Measurements from ENCODE around the gene DGKH. TPM values are rescaled to one million over a fixed set of nuclear protein-coding genes. Genes with fewer than 3 reads are reported as not detected.

The DGKH gene
- total RNA-seq, 2 experiments from 2014 or later, result 8.9 to 11.6 TPM

DNA sequence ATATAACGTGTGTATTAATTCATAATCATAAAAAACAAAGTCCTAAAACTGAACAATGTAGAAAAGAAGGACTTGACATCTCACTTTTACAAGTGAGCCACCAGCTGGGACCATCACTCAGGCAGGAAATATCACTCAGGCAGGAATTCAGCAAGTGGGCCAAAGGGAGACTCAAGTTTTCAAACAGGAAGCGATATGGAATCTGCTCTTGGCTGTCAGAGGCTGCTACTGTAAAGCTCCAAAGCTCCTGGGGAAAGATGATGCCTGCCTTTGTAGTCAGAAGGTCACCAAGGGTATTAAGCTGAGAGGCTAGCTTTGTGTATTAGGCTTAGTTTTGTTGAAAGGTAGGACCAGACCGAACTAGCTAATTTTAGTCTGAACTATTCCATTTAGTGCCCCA, 218.0 kb downstream of the DGKH start:
- Mint-ChIP-seq H3K4me1 (ENCODE audit: low read depth) (peaks cover 12% of the 10 kb centered on the region), H3K27ac (no peak overlapping the region), H3K4me3 (no peak overlapping the region), H3K36me3 (no peaks in the 10 kb centered on the region), H3K27me3 (no peaks in the 10 kb centered on the region), H3K9me3 (no peaks in the 10 kb centered on the region)
- DNase-seq, result no peak
- POLR2A ChIA-PET, result no interaction called here
- intact Hi-C loops (cut with micrococcal nuclease), result no loop called here
- CTCF ChIA-PET, result interaction anchor here (1.1 kb wide), 1 partner anchor 199 kb away, joined by 3 read pairs; no protein-coding TSS in a partner anchor

DNA sequence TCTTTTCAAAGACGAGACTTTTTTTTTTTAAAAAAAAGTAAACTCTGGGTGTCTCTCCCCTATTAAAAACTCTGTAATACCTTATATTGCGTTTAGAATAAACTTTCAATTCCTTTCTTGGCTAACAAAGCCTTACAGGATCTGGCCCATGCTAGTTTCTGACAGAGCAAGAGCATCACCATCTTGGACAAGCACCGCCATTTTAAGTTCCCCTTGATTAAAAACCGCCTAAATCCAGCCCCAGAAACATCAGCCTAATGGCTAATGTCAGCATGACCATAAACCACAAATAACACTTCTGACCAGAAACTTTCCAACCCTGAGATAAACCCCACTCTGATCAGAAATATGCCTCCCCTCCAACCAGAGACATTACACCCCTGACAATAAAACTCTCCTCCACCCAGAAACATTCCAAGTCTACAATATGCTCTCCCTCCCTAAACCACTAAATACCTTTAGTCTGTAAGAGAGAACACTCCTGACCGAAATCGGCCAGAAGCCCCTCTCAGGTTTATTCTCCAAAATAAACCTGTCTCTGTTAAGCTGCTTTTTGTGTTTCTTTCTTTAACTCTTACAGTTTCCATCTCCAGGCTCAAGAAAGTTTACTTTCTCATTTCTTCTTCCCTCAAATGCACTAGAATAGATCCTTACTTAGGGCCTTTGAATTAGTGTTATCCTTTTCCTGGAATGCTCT, 221.9 kb downstream of the DGKH start:
- no peaks in the 10 kb centered on the region for H3K27me3 Mint-ChIP-seq
- ChIA-PET POLR2A (interaction anchor here (3.0 to 6.2 kb wide), 2 partner anchors 125 to 227 kb away, joined by 16 to 88 read pairs; no protein-coding TSS in a partner anchor), CTCF (no interaction called here)
- H3K36me3 Mint-ChIP-seq, result peaks cover 2% of the 10 kb centered on the region
- peaks cover 34% of the 10 kb centered on the region for H3K4me1 Mint-ChIP-seq (ENCODE audit: low read depth)
- DNase-seq, result no peak
- intact Hi-C loops (cut with micrococcal nuclease), result loop anchor here (2.0 to 10.0 kb wide), 5 partner anchors 223 to 960 kb away; partner anchors contain the start of genes DGKH, EPSTI1, NAA16 and TNFSF11
- peak overlapping the region; percentile 98 for H3K4me3 Mint-ChIP-seq
- no peaks in the 10 kb centered on the region for H3K9me3 Mint-ChIP-seq
- peak overlapping the region; percentile 98 for H3K27ac Mint-ChIP-seq

DNA sequence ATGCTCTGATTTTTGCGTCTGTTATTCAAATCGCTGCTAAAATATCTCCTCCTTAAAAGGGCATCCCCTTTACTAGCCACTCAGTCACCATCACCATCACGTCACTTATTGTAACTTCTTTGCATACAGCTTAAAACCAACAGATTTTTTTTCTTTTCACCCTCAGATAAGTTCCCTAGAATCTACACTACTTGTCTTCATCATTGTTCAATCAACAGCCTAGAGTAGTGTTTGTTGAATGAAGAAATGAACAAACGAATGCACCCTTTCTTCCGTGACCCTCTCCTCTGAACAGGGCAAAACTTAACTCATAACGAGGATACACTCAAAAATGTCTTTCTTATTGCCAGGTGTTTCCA, 222.4 kb downstream of the DGKH start:
- intact Hi-C loops (cut with micrococcal nuclease), result loop anchor here (2.0 to 10.0 kb wide), 5 partner anchors 224 to 960 kb away; partner anchors contain the start of genes DGKH, EPSTI1, NAA16 and TNFSF11
- peaks cover 39% of the 10 kb centered on the region for H3K4me1 Mint-ChIP-seq (ENCODE audit: low read depth)
- CTCF ChIA-PET, result interaction anchor here (1.5 kb wide), 1 partner anchor 12 kb away, joined by 3 read pairs; no protein-coding TSS in a partner anchor

DNA sequence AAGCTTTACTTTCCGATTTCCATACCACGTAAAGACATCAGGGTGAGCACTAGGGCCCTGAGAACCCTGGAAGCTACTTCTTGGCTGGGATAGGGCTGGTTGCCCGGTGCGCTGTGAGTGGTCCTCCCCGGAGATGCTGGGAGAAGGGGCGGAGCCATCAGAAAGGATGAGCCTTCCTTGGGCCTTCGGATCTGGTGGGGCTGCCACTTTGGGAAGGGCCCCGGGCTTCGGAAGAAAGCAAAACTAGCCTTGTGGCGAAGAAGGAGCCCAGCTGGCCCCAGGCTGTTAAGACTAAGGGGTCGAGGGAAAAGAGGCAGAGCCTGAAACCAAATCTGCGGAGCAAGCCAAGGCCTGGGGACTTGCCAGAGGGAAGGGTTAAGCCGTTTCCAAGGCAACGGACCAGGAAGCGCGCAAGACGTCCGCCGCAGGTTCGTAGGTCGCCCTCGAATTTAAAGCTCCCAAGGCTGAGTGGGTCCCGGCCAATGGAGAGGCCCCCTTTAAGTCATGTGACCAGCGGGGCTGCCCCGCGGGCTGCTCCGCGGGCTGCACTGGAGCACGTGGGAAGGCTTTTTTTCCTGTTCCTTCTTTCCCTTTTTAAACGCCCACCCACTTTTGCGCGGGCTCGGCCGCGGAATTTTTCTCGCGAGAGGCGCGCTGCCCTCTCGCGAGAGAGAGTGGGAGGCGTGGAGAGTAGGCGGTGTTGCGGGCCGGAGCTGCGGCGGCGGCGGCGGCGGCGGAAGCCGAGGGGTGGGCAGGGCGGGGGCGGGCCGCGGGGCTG, 223.1 kb downstream of the DGKH start:
- peak; percentile 96 for DNase-seq
- Mint-ChIP-seq H3K4me3 (peak overlapping the region; percentile 98), H3K27me3 (no peaks in the 10 kb centered on the region), H3K9me3 (no peaks in the 10 kb centered on the region), H3K36me3 (peaks cover 3% of the 10 kb centered on the region), H3K27ac (peak overlapping the region; percentile 98), H3K4me1 (ENCODE audit: low read depth) (peaks cover 43% of the 10 kb centered on the region)
- intact Hi-C loops (cut with micrococcal nuclease), result loop anchor here (2.0 to 10.0 kb wide), 6 partner anchors 224 to 961 kb away; partner anchors contain the start of genes DGKH, EPSTI1, NAA16 and TNFSF11
- POLR2A ChIA-PET, result interaction anchor here (0.8 to 6.2 kb wide), 9 partner anchors 22 to 814 kb away, joined by 3 to 88 read pairs (median 4); no protein-coding TSS in a partner anchor
- CTCF ChIA-PET, result interaction anchor here (1.3 to 1.5 kb wide), 2 partner anchors 12 to 227 kb away, joined by 3 read pairs; no protein-coding TSS in a partner anchor

More for the DNA sequence above, 222.4 kb downstream of the DGKH start:
- POLR2A ChIA-PET, result interaction anchor here (1.0 to 6.2 kb wide), 4 partner anchors 21 to 226 kb away, joined by 3 to 88 read pairs (median 10); no protein-coding TSS in a partner anchor
- H3K27me3 Mint-ChIP-seq, result no peaks in the 10 kb centered on the region
- no peaks in the 10 kb centered on the region for H3K9me3 Mint-ChIP-seq
- H3K27ac Mint-ChIP-seq, result peak overlapping the region; percentile 98
- DNase-seq, result no peak
- H3K36me3 Mint-ChIP-seq, result peaks cover 2% of the 10 kb centered on the region
- peak overlapping the region; percentile 98 for H3K4me3 Mint-ChIP-seq

DNA sequence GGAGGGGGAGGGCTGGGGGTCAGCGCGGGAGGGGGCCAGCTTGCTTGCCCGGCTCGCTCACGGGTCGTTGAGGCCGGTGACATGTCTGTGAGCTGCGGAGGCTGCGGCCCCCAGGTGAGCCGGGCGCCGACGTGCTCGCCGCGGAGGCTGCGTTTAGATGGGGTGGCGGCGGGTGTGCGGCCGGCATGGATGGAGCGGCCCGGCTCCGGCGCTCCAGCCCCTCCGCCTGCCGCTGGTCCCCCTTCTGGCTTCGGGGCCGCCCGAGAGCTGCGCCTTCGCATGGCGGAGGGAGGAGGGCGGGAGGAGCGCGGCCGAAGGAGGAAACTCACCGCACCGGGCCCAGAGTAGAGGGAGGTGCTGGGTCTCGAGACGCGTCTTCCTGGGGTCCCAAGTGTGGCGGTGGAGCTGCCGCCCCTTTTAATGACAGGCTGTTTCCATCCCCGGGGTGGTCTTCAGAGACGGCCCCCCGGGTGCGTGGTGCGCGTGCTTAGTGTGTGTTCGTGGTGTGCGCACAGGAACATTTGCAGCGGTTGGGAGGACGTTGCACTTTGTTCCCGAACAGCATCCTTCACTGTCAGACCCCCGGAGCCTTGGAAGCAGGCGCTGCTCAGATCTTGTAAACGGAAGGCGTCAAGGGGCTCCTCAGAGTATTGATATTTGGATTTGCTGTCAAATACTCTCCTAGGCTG, 223.8 kb downstream of the DGKH start, which contains the start of gene AKAP11:
Gene AKAP11, plus strand, starts transcription at position 38 of the 689 bp plus-strand sequence. CDS start 14,197 bp downstream, outside the sequence.
- Mint-ChIP-seq H3K27ac (peak within 1 kb of the TSS; percentile 98), H3K4me1 (ENCODE audit: low read depth) (peaks cover 48% of the 10 kb centered on the region), H3K4me3 (peak within 1 kb of the TSS; percentile 98), H3K36me3 (peaks cover 4% of the 10 kb centered on the region), H3K27me3 (no peaks in the 10 kb centered on the region), H3K9me3 (no peaks in the 10 kb centered on the region)
- ChIA-PET CTCF (interaction anchor here (0.8 to 1.5 kb wide), 4 partner anchors 13 to 323 kb away, joined by 3 read pairs; no protein-coding TSS in a partner anchor), POLR2A (interaction anchor here (0.6 to 6.2 kb wide), 13 partner anchors 23 to 814 kb away, joined by 3 to 88 read pairs (median 4); no protein-coding TSS in a partner anchor)
- peak; percentile 64 for DNase-seq
- intact Hi-C loops (cut with micrococcal nuclease), result loop anchor here (2.0 to 10.0 kb wide), 4 partner anchors 225 to 807 kb away; partner anchors contain the start of genes DGKH, EPSTI1 and TNFSF11

DNA sequence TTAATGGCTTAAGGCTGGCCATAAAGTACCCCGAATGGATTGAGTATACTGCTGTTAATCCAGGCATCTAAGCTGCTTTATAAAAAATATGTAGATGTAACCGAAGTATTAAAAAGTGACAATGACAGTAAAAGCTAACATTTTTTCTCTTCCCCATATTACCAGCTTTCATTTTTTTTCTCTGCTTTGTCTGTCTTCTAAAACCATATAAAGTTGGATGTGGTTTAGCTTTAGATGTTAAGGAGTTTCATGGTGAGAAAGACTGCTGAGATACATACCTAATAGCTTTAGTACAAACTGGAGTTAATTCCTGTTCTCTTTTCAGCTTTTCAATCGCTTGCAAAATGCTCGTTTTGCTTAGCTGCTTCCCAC, 224.3 kb downstream of the DGKH start:
- POLR2A ChIA-PET, result interaction anchor here (0.6 to 6.2 kb wide), 10 partner anchors 76 to 814 kb away, joined by 3 to 88 read pairs (median 4); no protein-coding TSS in a partner anchor
- no peaks in the 10 kb centered on the region for H3K9me3 Mint-ChIP-seq
- no peaks in the 10 kb centered on the region for H3K27me3 Mint-ChIP-seq
- intact Hi-C loops (cut with micrococcal nuclease), result loop anchor here (2.0 to 10.0 kb wide), 4 partner anchors 225 to 808 kb away; partner anchors contain the start of genes DGKH, EPSTI1 and TNFSF11
- CTCF ChIA-PET, result interaction anchor here (0.8 to 1.2 kb wide), 2 partner anchors 120 to 323 kb away, joined by 3 read pairs; no protein-coding TSS in a partner anchor
- DNase-seq, result no peak
- peaks cover 53% of the 10 kb centered on the region for H3K4me1 Mint-ChIP-seq (ENCODE audit: low read depth)
- peak overlapping the region; percentile 98 for H3K4me3 Mint-ChIP-seq
- H3K27ac Mint-ChIP-seq, result peak overlapping the region; percentile 98
- H3K36me3 Mint-ChIP-seq, result peaks cover 4% of the 10 kb centered on the region

DNA sequence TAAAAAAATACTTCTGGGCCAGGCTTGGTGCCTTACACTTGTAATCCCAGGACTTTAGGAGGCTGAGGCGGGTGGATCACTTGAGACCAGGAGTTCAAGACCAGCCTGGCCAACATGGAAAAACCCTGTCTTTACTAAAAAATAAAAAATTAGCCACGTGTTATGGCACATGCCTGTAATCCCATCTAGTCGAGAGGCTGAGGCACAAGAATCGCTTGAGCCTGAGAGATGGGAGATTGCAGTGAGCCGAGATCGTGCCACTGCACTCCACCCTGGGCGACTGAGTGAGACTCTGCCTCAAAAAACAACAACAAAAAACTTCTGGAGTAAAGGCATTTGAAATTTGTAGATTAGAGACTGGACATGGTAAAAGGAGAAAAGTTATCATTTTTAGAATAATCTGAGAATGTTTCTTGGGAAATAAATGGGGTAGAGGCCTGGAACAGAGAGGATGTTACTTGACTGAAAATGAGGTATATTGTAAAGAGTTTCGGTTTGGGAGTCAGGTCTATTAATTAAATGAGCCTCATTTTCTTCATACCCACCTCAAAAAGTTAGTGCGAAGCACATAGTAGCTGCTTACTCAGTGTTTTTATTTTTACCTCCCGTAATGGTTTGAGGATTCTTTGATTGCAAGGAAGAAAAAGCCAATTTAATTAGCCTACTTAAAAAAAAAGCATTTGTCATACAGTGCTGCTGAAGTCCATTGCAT, 226.1 kb downstream of the DGKH start:
- no peaks in the 10 kb centered on the region for H3K27me3 Mint-ChIP-seq
- peak overlapping the region; percentile 98 for H3K27ac Mint-ChIP-seq
- ChIA-PET CTCF (interaction anchor here (1.8 kb wide), 1 partner anchor 121 kb away, joined by 3 read pairs; no protein-coding TSS in a partner anchor), POLR2A (interaction anchor here (0.7 to 6.2 kb wide), 5 partner anchors 58 to 223 kb away, joined by 3 to 88 read pairs (median 4); no protein-coding TSS in a partner anchor)
- intact Hi-C loops (cut with micrococcal nuclease), result loop anchor here (1.0 to 10.0 kb wide), 9 partner anchors 53 to 720 kb away; partner anchors contain the start of genes DGKH, EPSTI1, TNFSF11 and VWA8
- H3K36me3 Mint-ChIP-seq, result peaks cover 6% of the 10 kb centered on the region
- H3K4me1 Mint-ChIP-seq (ENCODE audit: low read depth), result peaks cover 59% of the 10 kb centered on the region
- H3K9me3 Mint-ChIP-seq, result no peaks in the 10 kb centered on the region
- no peak for DNase-seq
- H3K4me3 Mint-ChIP-seq, result peak overlapping the region; percentile 63

DNA sequence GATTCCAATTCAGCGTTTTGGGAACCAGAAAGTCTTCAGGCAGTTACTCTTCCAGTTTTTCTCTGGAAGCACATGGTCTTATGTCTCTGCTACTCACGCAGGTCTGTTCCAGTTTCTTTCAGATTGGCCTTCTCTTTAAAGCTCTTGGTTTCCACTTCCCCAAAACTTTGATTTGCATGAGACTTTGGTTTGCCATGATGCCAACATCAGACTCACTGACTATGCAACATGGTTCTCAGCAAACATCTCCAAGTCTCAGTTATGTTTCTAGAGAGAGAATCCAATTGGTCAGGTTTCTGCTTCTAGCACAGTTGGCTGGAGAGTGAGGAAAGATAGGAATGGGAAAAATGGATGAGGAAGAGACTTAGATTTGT, 226.6 kb downstream of the DGKH start:
- H3K36me3 Mint-ChIP-seq, result peaks cover 6% of the 10 kb centered on the region
- no peaks in the 10 kb centered on the region for H3K27me3 Mint-ChIP-seq
- intact Hi-C loops (cut with micrococcal nuclease), result loop anchor here (1.0 to 10.0 kb wide), 7 partner anchors 52 to 720 kb away; partner anchors contain the start of genes EPSTI1 and VWA8
- ChIA-PET POLR2A (interaction anchor here (0.7 to 6.2 kb wide), 5 partner anchors 58 to 222 kb away, joined by 3 to 88 read pairs (median 4); no protein-coding TSS in a partner anchor), CTCF (interaction anchor here (1.8 kb wide), 1 partner anchor 120 kb away, joined by 3 read pairs; no protein-coding TSS in a partner anchor)
- H3K27ac Mint-ChIP-seq, result peak overlapping the region; percentile 98
- peak overlapping the region; percentile 63 for H3K4me3 Mint-ChIP-seq
- peaks cover 59% of the 10 kb centered on the region for H3K4me1 Mint-ChIP-seq (ENCODE audit: low read depth)
- no peaks in the 10 kb centered on the region for H3K9me3 Mint-ChIP-seq
- peak; percentile 12 for DNase-seq

DNA sequence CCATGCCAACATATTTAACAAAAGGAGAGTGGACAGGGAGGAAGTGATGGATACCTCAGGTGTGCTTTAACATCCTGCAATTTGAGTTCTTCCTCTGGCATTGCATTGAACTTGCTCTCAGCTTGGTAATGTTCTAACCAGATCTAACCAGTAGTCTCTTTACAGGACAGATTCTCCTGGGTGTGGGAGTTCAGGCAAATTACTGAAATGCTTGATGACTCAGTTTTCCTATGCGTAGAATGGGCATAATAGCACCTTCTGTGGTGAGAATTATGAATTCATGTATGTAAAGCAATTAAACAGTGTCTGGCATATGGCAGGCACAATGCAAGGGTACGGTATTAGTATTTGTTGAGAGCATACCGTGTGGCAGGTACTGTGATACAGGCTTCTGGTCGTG, 227.1 kb downstream of the DGKH start:
- peak overlapping the region; percentile 98 for H3K27ac Mint-ChIP-seq
- H3K4me3 Mint-ChIP-seq, result peak overlapping the region; percentile 63
- H3K4me1 Mint-ChIP-seq (ENCODE audit: low read depth), result peaks cover 56% of the 10 kb centered on the region
- peak; percentile 23 for DNase-seq
- H3K9me3 Mint-ChIP-seq, result no peaks in the 10 kb centered on the region
- intact Hi-C loops (cut with micrococcal nuclease), result loop anchor here (1.0 to 10.0 kb wide), 7 partner anchors 52 to 719 kb away; partner anchors contain the start of genes EPSTI1 and VWA8
- CTCF ChIA-PET, result interaction anchor here (1.5 to 1.8 kb wide), 2 partner anchors 15 to 120 kb away, joined by 3 to 4 read pairs; no protein-coding TSS in a partner anchor
- POLR2A ChIA-PET, result interaction anchor here (0.6 to 6.2 kb wide), 6 partner anchors 11 to 222 kb away, joined by 3 to 88 read pairs (median 4); no protein-coding TSS in a partner anchor
- H3K27me3 Mint-ChIP-seq, result no peaks in the 10 kb centered on the region
- peaks cover 6% of the 10 kb centered on the region for H3K36me3 Mint-ChIP-seq

DNA sequence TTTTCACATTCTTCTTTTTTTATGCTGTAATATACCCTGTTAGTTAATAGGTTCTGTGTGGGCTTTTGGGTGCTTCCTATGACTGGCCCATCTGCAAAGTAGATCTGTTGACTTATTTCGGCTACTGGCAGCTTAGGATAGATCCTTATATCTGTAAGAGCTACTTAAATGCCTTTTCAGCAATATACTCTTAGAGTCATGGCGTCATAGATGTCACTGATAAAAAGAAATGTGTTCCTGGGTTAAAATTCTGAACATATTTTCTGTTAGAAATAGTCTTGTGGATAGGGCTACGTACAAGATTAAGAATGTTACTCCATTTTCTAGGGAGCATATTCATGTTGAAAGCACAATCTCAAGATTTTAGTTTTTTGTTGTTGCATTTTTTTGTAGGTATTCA, 228.2 kb downstream of the DGKH start:
- POLR2A ChIA-PET, result interaction anchor here (1.4 kb wide), 1 partner anchor 130 kb away, joined by 3 read pairs; no protein-coding TSS in a partner anchor
- Mint-ChIP-seq H3K36me3 (peaks cover 6% of the 10 kb centered on the region), H3K27ac (peak overlapping the region; percentile 29), H3K9me3 (no peaks in the 10 kb centered on the region), H3K27me3 (no peaks in the 10 kb centered on the region), H3K4me1 (ENCODE audit: low read depth) (peaks cover 47% of the 10 kb centered on the region), H3K4me3 (no peak overlapping the region)
- intact Hi-C loops (cut with micrococcal nuclease), result loop anchor here (5.0 to 10.0 kb wide), 4 partner anchors 51 to 718 kb away; partner anchors contain the start of genes EPSTI1 and VWA8
- CTCF ChIA-PET, result interaction anchor here (1.5 kb wide), 1 partner anchor 14 kb away, joined by 4 read pairs; no protein-coding TSS in a partner anchor
- DNase-seq, result no peak

All from activated CD4-positive, alpha-beta memory T cell treated with anti-CD3 and anti-CD28 coated beads for 36 hours (primary cell).